H1 (cell line): Measurements from ENCODE around the gene WNK2. TPM values are rescaled to one million over a fixed set of nuclear protein-coding genes. Genes with fewer than 3 reads are reported as not detected.

Source experiments
- CTCF ChIA-PET: fragments of 300-600 bp; sonication (Branson Sonifier 250); formaldehyde crosslinking; loops from one replicate; lab custom pipeline; 2021; ENCODE audit not compliant: partially characterized antibody; lab: Charles Lee
- POLR2A ChIA-PET: fragments of 300-600 bp; sonication (Branson Sonifier 250); formaldehyde crosslinking; loops from one replicate; lab custom pipeline; 2021; ENCODE audit warnings: inconsistent platforms; ENCODE audit not compliant: partially characterized antibody; lab: Charles Lee
- DNase-seq, 2 experiments: peaks; one replicate each; pipeline versions ENCODE4 v3.0.0 to v3.0.0-alpha.2; 2010 to 2022; ENCODE audit warnings: low spot score in 2 of 2, low read depth in 1 of 2, mixed read lengths in 1 of 2
- FAIRE-seq: peaks from 2 replicates; lab custom pipeline; 2011; peaks lifted over from hg19 to GRCh38; lab: Jason Lieb, UNC
- H2AFZ ChIP-seq: 2 replicates; pipeline ENCODE4 v1.8.1; 2012; ENCODE audit warnings: low read length, inconsistent platforms
- H2AK5ac ChIP-seq: 2 replicates; pipeline ENCODE4 v1.6.1; 2013; ENCODE audit warnings: low read depth, low read length
- H2BK120ac ChIP-seq: replicated peaks from 2 replicates; pipeline ENCODE3; 2013; ENCODE audit warnings: low read depth, low read length, inconsistent platforms
- H2BK12ac ChIP-seq: 2 replicates; pipeline ENCODE4 v1.6.1; 2013; ENCODE audit warnings: low read depth, low read length
- H2BK15ac ChIP-seq: 2 replicates; pipeline ENCODE4 v1.6.1; 2013; ENCODE audit warnings: low read length
- H2BK20ac ChIP-seq: 2 replicates; pipeline ENCODE4 v1.6.1; 2013; ENCODE audit warnings: low read length
- H2BK5ac ChIP-seq: 2 replicates; pipeline ENCODE4 v1.6.1; 2013; ENCODE audit warnings: low read depth, low read length
- H3K14ac ChIP-seq: 2 replicates; pipeline ENCODE4 v1.6.1; 2013; ENCODE audit warnings: inconsistent platforms; ENCODE audit not compliant: insufficient read length
- H3K18ac ChIP-seq: 2 replicates; pipeline ENCODE4 v1.6.1; 2013; ENCODE audit warnings: low read length; ENCODE audit errors: extremely low read depth
- H3K23ac ChIP-seq: 2 replicates; pipeline ENCODE4 v1.6.1; 2013; ENCODE audit warnings: inconsistent platforms; ENCODE audit not compliant: insufficient read length
- H3K23me2 ChIP-seq: 2 replicates; pipeline ENCODE4 v1.6.1; 2013; ENCODE audit warnings: low read depth, low read length
- H3K27ac ChIP-seq: 2 replicates; pipeline ENCODE4 v1.6.1; 2011; ENCODE audit warnings: low read depth, low read length, inconsistent platforms
- H3K27me3 ChIP-seq, 4 experiments: replicated peaks in 1 of 4; 1 replicate in 1 of 4; 2 replicates in 3 of 4; pipeline versions ENCODE4 v1.6.1 to v1.8.1; 2011 to 2013; ENCODE audit warnings: low read length in 3 of 4, mild to moderate bottlenecking in 3 of 4, inconsistent platforms in 2 of 4, mixed read lengths in 2 of 4, moderate library complexity in 1 of 4; ENCODE audit not compliant: control insufficient read depth in 3 of 4, insufficient read depth in 3 of 4; ENCODE audit errors: extremely low read depth in 1 of 4
- H3K36me3 ChIP-seq, 4 experiments: 2 replicates each; pipeline versions ENCODE4 v1.6.1 to v1.8.1; 2011 to 2013; ENCODE audit warnings: mild to moderate bottlenecking in 4 of 4, low read length in 3 of 4, moderate library complexity in 2 of 4, control low read depth in 1 of 4, inconsistent platforms in 1 of 4; ENCODE audit not compliant: insufficient read depth in 4 of 4, control insufficient read depth in 2 of 4
- H3K4ac ChIP-seq: replicated peaks from 2 replicates; pipeline ENCODE3; 2013; ENCODE audit warnings: low read length, low read depth, mixed read lengths, inconsistent platforms; ENCODE audit not compliant: insufficient read length
- H3K4me1 ChIP-seq, 4 experiments: replicated peaks in 1 of 4; 1 replicate in 1 of 4; 2 replicates in 3 of 4; pipeline versions ENCODE4 v1.6.1 to v1.8.1; 2011 to 2013; ENCODE audit warnings: low read length in 3 of 4, inconsistent platforms in 2 of 4, mixed read lengths in 1 of 4; ENCODE audit not compliant: insufficient read depth in 4 of 4, control insufficient read depth in 3 of 4
- H3K4me2 ChIP-seq, 2 experiments: 2 replicates each; pipeline versions ENCODE4 v1.6.1 to v1.8.1; 2011 to 2013; ENCODE audit warnings: low read depth in 2 of 2, low read length in 2 of 2, control low read depth in 1 of 2, inconsistent platforms in 1 of 2, mild to moderate bottlenecking in 1 of 2; ENCODE audit not compliant: insufficient read depth in 1 of 2
- H3K4me3 ChIP-seq, 4 experiments: fragments of 200-600, 300-600 bp in 1 of 4; sonication (generic), shearing (Covaris generic), sonication (Bioruptor Twin) in 1 of 4; 2 replicates each; pipeline versions ENCODE4 v1.5.1 to v1.8.1; 2011 to 2016; ENCODE audit warnings: low read length in 4 of 4, low read depth in 3 of 4, control low read depth in 2 of 4, inconsistent platforms in 2 of 4, mild to moderate bottlenecking in 2 of 4, mixed read lengths in 1 of 4, moderate library complexity in 1 of 4; ENCODE audit not compliant: insufficient read depth in 2 of 4; ENCODE audit errors: extremely low read depth in 1 of 4
- H3K56ac ChIP-seq: replicated peaks from 2 replicates; pipeline ENCODE3; 2013; ENCODE audit warnings: low read depth, mild to moderate bottlenecking, mixed read lengths, low read length, inconsistent platforms; ENCODE audit not compliant: insufficient read length
- H3K79me1 ChIP-seq: 2 replicates; pipeline ENCODE4 v1.6.1; 2013; ENCODE audit warnings: low read depth, low read length, control low read depth
- H3K79me2 ChIP-seq, 2 experiments: 2 replicates each; pipeline versions ENCODE4 v1.6.1 to v1.8.1; 2012 to 2013; ENCODE audit warnings: low read length in 2 of 2, mild to moderate bottlenecking in 2 of 2, inconsistent platforms in 1 of 2; ENCODE audit not compliant: insufficient read depth in 2 of 2, control insufficient read depth in 1 of 2
- H3K9ac ChIP-seq, 4 experiments: replicated peaks in 1 of 4; 1 replicate in 1 of 4; 2 replicates in 3 of 4; pipeline versions ENCODE4 v1.6.1 to v1.8.1; 2011 to 2013; ENCODE audit warnings: low read depth in 3 of 4, low read length in 3 of 4, control low read depth in 2 of 4, mild to moderate bottlenecking in 2 of 4, moderate library complexity in 2 of 4, inconsistent platforms in 1 of 4; ENCODE audit errors: extremely low read depth in 1 of 4
- H3K9me3 ChIP-seq, 2 experiments: 2 replicates each; pipeline versions ENCODE4 v1.6.1 to v1.8.1; 2012 to 2013; ENCODE audit warnings: mild to moderate bottlenecking in 2 of 2, moderate library complexity in 2 of 2, control low read depth in 1 of 2, inconsistent platforms in 1 of 2, low read depth in 1 of 2, low read length in 1 of 2, mixed read lengths in 1 of 2; ENCODE audit not compliant: insufficient read depth in 2 of 2
- H4K20me1 ChIP-seq, 2 experiments: replicated peaks in 1 of 2; 2 replicates each; pipeline versions ENCODE3 to v1.8.1; 2011 to 2013; ENCODE audit warnings: inconsistent platforms in 2 of 2, low read length in 2 of 2, mild to moderate bottlenecking in 1 of 2; ENCODE audit not compliant: insufficient read depth in 2 of 2, control insufficient read depth in 1 of 2
- H4K5ac ChIP-seq: 2 replicates; pipeline ENCODE4 v1.6.1; 2013; ENCODE audit warnings: low read length, low read depth, mixed read lengths, inconsistent platforms; ENCODE audit not compliant: insufficient read length
- H4K8ac ChIP-seq: 2 replicates; pipeline ENCODE4 v1.8.0; 2013; ENCODE audit warnings: mild to moderate bottlenecking, moderate library complexity, low read length, inconsistent platforms; ENCODE audit not compliant: insufficient read depth; ENCODE audit errors: extremely low read depth
- H4K91ac ChIP-seq: replicated peaks from 2 replicates; pipeline ENCODE3; 2013; ENCODE audit warnings: low read length, mixed read lengths, inconsistent platforms; ENCODE audit not compliant: insufficient read length
- BACH1 ChIP-seq: IDR thresholded peaks from 2 replicates; pipeline ENCODE4 v1.6.1; 2012; ENCODE audit warnings: low read length, improper control_type of control experiment
- RBBP5 ChIP-seq: IDR thresholded peaks from 2 replicates; pipeline ENCODE4 v1.7.1; 2012; ENCODE audit warnings: low read depth, mild to moderate bottlenecking, inconsistent platforms, low read length, moderate library complexity, borderline replicate concordance
- TCF12 ChIP-seq: IDR thresholded peaks from 2 replicates; pipeline ENCODE4 v1.6.1; 2011; ENCODE audit warnings: low read depth, mild to moderate bottlenecking, low read length
- WGBS, 2 experiments: shearing (Covaris generic) in 1 of 2; methylation state at CpG; one replicate each; pipeline versions ENCODE4 v1.1.6 to v1.1.7; 2013 to 2015; ENCODE audit warnings: low lambda C conversion rate in 2 of 2, mixed read lengths in 2 of 2, inconsistent platforms in 1 of 2, low coverage in 1 of 2, missing lambda C conversion rate in 1 of 2; ENCODE audit not compliant: insufficient replicate concordance in 2 of 2, insufficient coverage in 1 of 2, insufficient read length in 1 of 2; ENCODE audit errors: extremely low coverage in 1 of 2, missing lambda C conversion rate in 1 of 2; 5-methylcytosine and 5-hydroxymethylcytosine counted together
- polyA plus RNA-seq, 7 experiments: library from polyadenylated mRNA; depleted of rRNA in 3 of 7; stranded (reverse) in 5 of 7; unstranded in 2 of 7; fragments of >200 nt in 5 of 7; fragments of 200-250 nt in 2 of 7; gene quantifications; 1 replicate in 5 of 7; 2 replicates in 1 of 7; 4 replicates in 1 of 7; pipeline versions ENCODE4 v1.2.1 to v1.2.3, GENCODE V29; 2011 to 2013; ENCODE audit warnings: missing spikeins in 2 of 7, mixed read lengths in 2 of 7
- total RNA-seq: library from RNA; stranded (reverse); fragmentation: NEBNext Ultra II Directional; extraction: Animal tissue kit (Norgen Biotek cat#: 25700); gene quantifications from 2 replicates; pipeline ENCODE4 v1.2.1, GENCODE V29; 2021

WNK2 gene
- total and polyA plus RNA-seq, 2 of the 8 experiments (the other 6 are each of a cell fraction or from before 2014, with no cell fraction given), result 12.0 to 87.2 TPM

DNA sequence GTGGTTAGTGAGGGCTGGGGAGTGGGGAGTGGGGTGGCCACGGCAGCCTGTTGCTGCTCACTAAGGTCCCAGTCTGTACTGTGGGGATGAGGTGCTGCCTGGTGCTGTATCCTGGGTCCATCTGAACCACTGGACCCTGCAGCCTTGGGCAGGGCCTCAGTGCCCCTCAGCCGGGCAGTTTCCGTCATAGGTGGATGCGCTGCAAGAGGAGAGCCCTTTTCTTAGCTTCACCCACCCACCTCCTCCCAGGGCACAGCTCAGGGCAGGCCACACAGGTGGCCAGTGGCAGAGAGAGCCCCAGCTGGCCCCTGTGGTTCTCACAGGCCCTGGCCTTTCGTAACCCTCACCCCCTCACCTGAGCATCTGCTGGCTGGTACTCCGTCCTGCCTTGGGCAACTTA lies 46.2 kb downstream of the WNK2 start:
- Histone ChIP-seq H4K20me1 (peaks cover 6 to 7% of the 10 kb centered on the region in 2 experiments), H3K4ac (no peak overlapping the region), H3K79me1 (peaks cover 11% of the 10 kb centered on the region), H2BK120ac (no peak overlapping the region), H2AK5ac (no peak overlapping the region), H3K56ac (no peak overlapping the region), H3K79me2 (peaks cover 0 to 21% of the 10 kb centered on the region in 2 experiments; a peak in 2 of 4 replicates), H3K36me3 (peaks cover 0 to 3% (median 1%) of the 10 kb centered on the region in 4 experiments; a peak in 2 of 8 replicates), H2BK20ac (no peak overlapping the region), H3K14ac (no peak overlapping the region), H3K9me3 (no peaks in the 10 kb centered on the region), H4K8ac (no peak overlapping the region), H4K5ac (no peak overlapping the region), H4K91ac (no peak overlapping the region), H3K4me1 (peaks cover 0 to 3% (median 0%) of the 10 kb centered on the region in 4 experiments; a peak in 1 of 7 replicates), H3K27ac (no peak overlapping the region), H3K23me2 (no peaks in the 10 kb centered on the region), H3K9ac (no peak overlapping the region), H3K4me3 (no peak overlapping the region), H2BK15ac (no peak overlapping the region), H3K18ac (no peak overlapping the region), H2BK12ac (no peak overlapping the region), H2BK5ac (no peak overlapping the region), H3K4me2 (no peak overlapping the region), H3K23ac (no peak overlapping the region), H2AFZ (no peak overlapping the region), H3K27me3 (no peaks in the 10 kb centered on the region)
- POLR2A ChIA-PET, result interaction anchor here (1.1 to 1.2 kb wide), 2 partner anchors 9 to 60 kb away, joined by 3 read pairs; no protein-coding TSS in a partner anchor
- DNase-seq (no peak), FAIRE-seq (no peak)
- no peak for TF ChIP-seq BACH1
- TF ChIP-seq TCF12, result no peak
- TF ChIP-seq RBBP5, result no peak
- CTCF ChIA-PET, result interaction anchor here (0.8 to 3.2 kb wide), 3 partner anchors 8 to 76 kb away, joined by 3 to 15 read pairs (median 4); no protein-coding TSS in a partner anchor
- WGBS, 2 experiments, result 95% methylated on average over 5 of the region's 6 CpGs; no CpG with 5 or more reads in 1 of the 2 experiments
